MM.1S (cell line): ENCODE measurements around the gene PLXDC2.
A peak's percentile ranks its signal among the peaks of the same experiment; 100 is the strongest.

ENCODE experiments used
- DNase-seq: peaks from one replicate; pipeline ENCODE4 v3.0.0-alpha.2; 2015
- H2AFZ ChIP-seq: fragments of 300-600 bp; sonication (generic); 2 replicates; pipeline ENCODE4 v1.6.0; 2016; ENCODE audit warnings: antibody characterized with exemption, low read length
- H3F3A ChIP-seq: fragments of 300-600 bp; sonication (generic); 2 replicates; pipeline ENCODE4 v1.6.1; 2016; ENCODE audit warnings: mild to moderate bottlenecking, antibody characterized with exemption, low read length, moderate library complexity, mixed read lengths; ENCODE audit not compliant: insufficient read depth
- H3K27ac ChIP-seq: fragments of 300-600 bp; sonication (generic); 2 replicates; pipeline ENCODE4 v1.5.1; 2016; ENCODE audit warnings: mild to moderate bottlenecking, low read length
- H3K27me3 ChIP-seq: fragments of 300-600 bp; sonication (generic); replicated peaks from 2 replicates; pipeline ENCODE4 v1.6.0; 2016; ENCODE audit warnings: low read length; ENCODE audit not compliant: insufficient read depth
- H3K36me3 ChIP-seq: fragments of 300-600 bp; sonication (generic); replicated peaks from 2 replicates; pipeline ENCODE4 v1.6.1; 2016; ENCODE audit warnings: mild to moderate bottlenecking, low read length, mixed read lengths; ENCODE audit not compliant: insufficient read depth
- H3K4me1 ChIP-seq: fragments of 300-600 bp; sonication (generic); 2 replicates; pipeline ENCODE4 v1.6.1; 2016; ENCODE audit warnings: low read length, mixed read lengths
- H3K4me2 ChIP-seq: fragments of 300-600 bp; sonication (generic); 2 replicates; pipeline ENCODE4 v1.6.0; 2016; ENCODE audit warnings: low read depth, low read length
- H3K4me3 ChIP-seq: fragments of 300-600 bp; sonication (generic); 2 replicates; pipeline ENCODE4 v1.5.1; 2016; ENCODE audit warnings: low read length, mixed read lengths
- H3K79me2 ChIP-seq: fragments of 300-600 bp; sonication (generic); 2 replicates; pipeline ENCODE4 v1.6.1; 2016; ENCODE audit warnings: mixed run types, low read length, mixed read lengths
- H3K9ac ChIP-seq: fragments of 300-600 bp; sonication (generic); 2 replicates; pipeline ENCODE4 v1.6.1; 2016; ENCODE audit warnings: low read length, mixed read lengths
- H3K9me2 ChIP-seq: fragments of 300-600 bp; sonication (generic); replicated peaks from 2 replicates; pipeline ENCODE4 v1.6.1; 2016; ENCODE audit warnings: mild to moderate bottlenecking, low read length, mixed read lengths; ENCODE audit not compliant: insufficient read depth
- H3K9me3 ChIP-seq: fragments of 300-600 bp; sonication (generic); replicated peaks from 2 replicates; pipeline ENCODE4 v1.6.1; 2016; ENCODE audit warnings: mild to moderate bottlenecking, low read length, mixed read lengths; ENCODE audit not compliant: insufficient read depth
- H4K20me1 ChIP-seq: fragments of 300-600 bp; sonication (generic); 2 replicates; pipeline ENCODE4 v1.6.1; 2016; ENCODE audit warnings: mild to moderate bottlenecking, low read length, moderate library complexity, mixed read lengths; ENCODE audit not compliant: insufficient read depth
- EZH2 ChIP-seq: fragments of 300-600 bp; sonication (generic); optimal IDR thresholded peaks from 2 replicates; pipeline ENCODE3; 2017; ENCODE audit warnings: low read depth, mild to moderate bottlenecking, antibody characterized with exemption, low read length, mixed read lengths
- EZH2phosphoT487 ChIP-seq: fragments of 300-600 bp; sonication (generic); IDR thresholded peaks from 2 replicates; pipeline ENCODE4 v1.6.1; 2018; ENCODE audit warnings: antibody characterized with exemption, low read length
- TF ChIP-seq, protein P1 (sequence below): fragments of 300-600 bp; sonication (generic); IDR thresholded peaks from 2 replicates; pipeline ENCODE4 v1.5.1; 2016; ENCODE audit warnings: antibody characterized with exemption, low read length, mixed read lengths

Gene PLXDC2

DNA sequence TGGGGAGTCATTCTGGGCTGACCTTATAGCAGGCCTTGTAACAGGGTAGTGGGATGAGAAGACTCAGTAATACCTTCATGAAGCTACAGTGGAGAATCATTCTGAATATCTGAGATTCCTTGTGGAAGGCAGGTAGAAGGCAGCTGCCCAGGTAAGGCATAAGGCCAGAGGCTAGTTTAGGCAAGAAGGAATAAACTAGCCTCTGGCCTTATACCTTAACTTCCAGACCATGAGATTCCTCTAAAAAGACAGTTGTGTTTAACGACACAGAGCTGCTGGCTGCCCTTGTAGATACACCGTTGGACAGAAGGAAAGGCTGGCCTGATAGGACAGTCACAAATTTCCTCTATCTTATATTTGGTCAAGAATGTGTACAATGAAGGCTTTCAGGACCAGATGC, 268.2 kb downstream of the PLXDC2 start:
- no peaks in the 10 kb centered on the region for H3K36me3 ChIP-seq
- H3K27me3 ChIP-seq = no peaks in the 10 kb centered on the region
- no peak overlapping the region for H3K9ac ChIP-seq
- H3K79me2 ChIP-seq = no peaks in the 10 kb centered on the region
- no peaks in the 10 kb centered on the region for H3K9me3 ChIP-seq
- H2AFZ ChIP-seq = no peak overlapping the region
- H3K27ac ChIP-seq = peak overlapping the region; percentile 58; the same call in 1 of the 2 replicates
- no peaks in the 10 kb centered on the region for H3K9me2 ChIP-seq
- H4K20me1 ChIP-seq = no peaks in the 10 kb centered on the region
- peaks cover 4% of the 10 kb centered on the region; the same call in 1 of the 2 replicates for H3F3A ChIP-seq
- H3K4me1 ChIP-seq = peaks cover 12% of the 10 kb centered on the region; the same call in 1 of the 2 replicates
- no peak for DNase-seq
- H3K4me3 ChIP-seq = no peak overlapping the region
- H3K4me2 ChIP-seq = peak overlapping the region; percentile 42; the same call in 1 of the 2 replicates
- TF ChIP-seq, protein P1, sequence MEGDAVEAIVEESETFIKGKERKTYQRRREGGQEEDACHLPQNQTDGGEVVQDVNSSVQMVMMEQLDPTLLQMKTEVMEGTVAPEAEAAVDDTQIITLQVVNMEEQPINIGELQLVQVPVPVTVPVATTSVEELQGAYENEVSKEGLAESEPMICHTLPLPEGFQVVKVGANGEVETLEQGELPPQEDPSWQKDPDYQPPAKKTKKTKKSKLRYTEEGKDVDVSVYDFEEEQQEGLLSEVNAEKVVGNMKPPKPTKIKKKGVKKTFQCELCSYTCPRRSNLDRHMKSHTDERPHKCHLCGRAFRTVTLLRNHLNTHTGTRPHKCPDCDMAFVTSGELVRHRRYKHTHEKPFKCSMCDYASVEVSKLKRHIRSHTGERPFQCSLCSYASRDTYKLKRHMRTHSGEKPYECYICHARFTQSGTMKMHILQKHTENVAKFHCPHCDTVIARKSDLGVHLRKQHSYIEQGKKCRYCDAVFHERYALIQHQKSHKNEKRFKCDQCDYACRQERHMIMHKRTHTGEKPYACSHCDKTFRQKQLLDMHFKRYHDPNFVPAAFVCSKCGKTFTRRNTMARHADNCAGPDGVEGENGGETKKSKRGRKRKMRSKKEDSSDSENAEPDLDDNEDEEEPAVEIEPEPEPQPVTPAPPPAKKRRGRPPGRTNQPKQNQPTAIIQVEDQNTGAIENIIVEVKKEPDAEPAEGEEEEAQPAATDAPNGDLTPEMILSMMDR = no peak
- TF ChIP-seq EZH2 = no peak
- no peak for TF ChIP-seq EZH2phosphoT487

- no peaks in the 10 kb centered on the region for H3K9me2 ChIP-seq
- H3K27ac ChIP-seq = peak overlapping the region; percentile 58; the same call in 1 of the 2 replicates
- TF ChIP-seq, protein P1 = no peak
- TF ChIP-seq EZH2 = no peak
- TF ChIP-seq EZH2phosphoT487 = no peak
- H3K36me3 ChIP-seq = no peaks in the 10 kb centered on the region
- peaks cover 12% of the 10 kb centered on the region; the same call in 1 of the 2 replicates for H3K4me1 ChIP-seq
- no peaks in the 10 kb centered on the region for H3K27me3 ChIP-seq
- DNase-seq = peak; percentile 70
- H3K79me2 ChIP-seq = no peaks in the 10 kb centered on the region
- H3K9ac ChIP-seq = peak overlapping the region; percentile 1; the same call in 1 of the 2 replicates
- H4K20me1 ChIP-seq = no peaks in the 10 kb centered on the region
- no peak overlapping the region for H3K4me3 ChIP-seq
- peak overlapping the region; percentile 42; the same call in 1 of the 2 replicates for H3K4me2 ChIP-seq
- no peaks in the 10 kb centered on the region for H3K9me3 ChIP-seq
- H2AFZ ChIP-seq = no peak overlapping the region
- peaks cover 4% of the 10 kb centered on the region; the same call in 1 of the 2 replicates for H3F3A ChIP-seq
Measured at GRCh38 chr10:20085115-20085514, 268.9 kb downstream of the PLXDC2 start.

DNA sequence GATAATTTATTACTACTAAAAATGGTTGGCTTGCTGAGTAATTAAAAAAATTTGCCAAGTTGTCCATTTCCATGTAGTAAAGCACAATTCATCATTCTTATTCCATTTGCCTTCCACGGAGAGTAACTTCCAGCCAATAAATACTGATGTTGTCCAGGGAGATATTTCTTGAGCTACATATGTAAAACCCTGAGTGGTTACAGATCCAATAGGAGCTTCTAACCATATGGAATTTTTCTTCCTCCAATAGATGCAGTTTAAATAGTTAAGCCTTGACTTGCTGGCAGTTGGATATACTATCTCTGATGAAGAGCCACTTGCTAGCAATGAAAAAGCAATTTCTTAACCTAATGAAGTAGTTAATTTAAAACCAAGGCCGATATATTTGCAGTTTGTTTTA, 271.1 kb downstream of the PLXDC2 start:
- H3K27ac ChIP-seq = no peak overlapping the region
- H4K20me1 ChIP-seq = no peaks in the 10 kb centered on the region
- peaks cover 12% of the 10 kb centered on the region; the same call in 1 of the 2 replicates for H3K4me1 ChIP-seq
- no peaks in the 10 kb centered on the region for H3K27me3 ChIP-seq
- DNase-seq = no peak
- H3K4me3 ChIP-seq = no peak overlapping the region
- TF ChIP-seq EZH2 = no peak
- no peak for TF ChIP-seq EZH2phosphoT487
- TF ChIP-seq, protein P1 = no peak
- no peaks in the 10 kb centered on the region for H3K9me2 ChIP-seq
- no peaks in the 10 kb centered on the region for H3K36me3 ChIP-seq
- H3K4me2 ChIP-seq = no peak overlapping the region
- H3F3A ChIP-seq = peaks cover 4% of the 10 kb centered on the region; the same call in 1 of the 2 replicates
- H3K79me2 ChIP-seq = no peaks in the 10 kb centered on the region
- H3K9me3 ChIP-seq = no peaks in the 10 kb centered on the region
- no peak overlapping the region for H2AFZ ChIP-seq
- H3K9ac ChIP-seq = no peak overlapping the region
